Dorsolateral prefrontal cortex (tissue), 118 donors: Measurements from ENCODE around the gene PCA3. TPM values are rescaled to one million over a fixed set of nuclear protein-coding genes. Genes with fewer than 3 reads are reported as not detected.

Experiments
- total RNA-seq, 120 experiments: library from RNA; stranded (reverse); gene quantifications; one replicate each; pipeline versions ENCODE4 v1.2.3 to v1.2.4, GENCODE V29; 2022

The PCA3 gene
- total RNA-seq, 120 experiments from 2014 or later, result 0.17 to 1.7 (median 0.53) TPM; not detected in 21

Other genes starting within 250 kb of the PCA3 start
- 100 to 1,000 TPM in 119 of 120 experiments, 10 to 100 TPM in 1; 85.1 to 471 (median 248) TPM for gene PRUNE2, start 141.7 kb downstream of the PCA3 start, total RNA-seq